K562 (cell line): ENCODE data around the gene LDAH. TPM values are rescaled to one million over a fixed set of nuclear protein-coding genes. Genes with fewer than 3 reads are reported as not detected.

Experiments used
- ATAC-seq: fragments of 200-7000 bp; cut with Tn5 transposase; 3 replicates; pipeline ENCODE4 v1.9.1; 2020; ENCODE audit warnings: moderate library complexity
- BruUV-seq: library from RNA; stranded (reverse); fragments of 400-500 nt; replicated peaks from 2 replicates; lab custom pipeline; 2021; lab: Mats Ljungman, UMichigan
- CTCF ChIA-PET: fragments of 300-600 bp; formaldehyde crosslinking; extraction: SDS; loops from one replicate; lab custom pipeline; 2021; ENCODE audit warnings: low intra/inter-chr PET ratio; lab: Yijun Ruan, JAX
- POLR2A ChIA-PET: fragments of 300-600, 350-650 bp; sonication (Branson Sonifier 250); formaldehyde crosslinking; extraction: SDS; loops from one replicate; lab custom pipeline; 2021; ENCODE audit warnings: antibody characterized with exemption, inconsistent platforms; lab: Yijun Ruan, JAX
- DNase-seq, 4 experiments: peaks; one replicate each; pipeline versions ENCODE4 v3.0.0 to v3.0.0-alpha.2; 2011 to 2018; ENCODE audit warnings: low spot score in 3 of 4, mixed read lengths in 3 of 4; ENCODE audit errors: extremely low read depth in 1 of 4
- FAIRE-seq: peaks from 2 replicates; lab custom pipeline; 2011; peaks lifted over from hg19 to GRCh38; lab: Jason Lieb, UNC
- H2AFZ ChIP-seq: 2 replicates; pipeline ENCODE4 v1.6.0; 2011; ENCODE audit warnings: low read depth, low read length, control low read depth, inconsistent platforms
- H3K27ac ChIP-seq: fragments of 200-600 bp; 3 replicates; pipeline ENCODE4 v1.8.0; 2011; ENCODE audit warnings: low read depth, mild to moderate bottlenecking, control low read depth, inconsistent platforms, low read length, moderate library complexity, mixed read lengths; ENCODE audit errors: extremely low read depth
- H3K27me3 ChIP-seq, 2 experiments: fragments of 300-600 bp in 1 of 2; 2 replicates in 1 of 2; 3 replicates in 1 of 2; pipeline versions ENCODE4 v1.6.0 to v1.8.0; 2011; ENCODE audit warnings: inconsistent platforms in 2 of 2, low read length in 2 of 2, mild to moderate bottlenecking in 1 of 2, mixed read lengths in 1 of 2, moderate library complexity in 1 of 2; ENCODE audit not compliant: control insufficient read depth in 2 of 2, insufficient read depth in 2 of 2
- H3K36me3 ChIP-seq: fragments of 300-600 bp; 3 replicates; pipeline ENCODE4 v1.8.0; 2011; ENCODE audit warnings: mild to moderate bottlenecking, low read length, inconsistent platforms; ENCODE audit not compliant: control insufficient read depth, insufficient read depth
- H3K4me1 ChIP-seq, 2 experiments: fragments of 200-600 bp in 1 of 2; replicated peaks in 1 of 2; 2 replicates in 1 of 2; 3 replicates in 1 of 2; pipeline versions ENCODE4 v1.5.1 to v1.8.0; 2011; ENCODE audit warnings: inconsistent platforms in 2 of 2, low read length in 2 of 2, mild to moderate bottlenecking in 1 of 2, mixed read lengths in 1 of 2, moderate library complexity in 1 of 2; ENCODE audit not compliant: control insufficient read depth in 2 of 2, insufficient read depth in 2 of 2
- H3K4me2 ChIP-seq: 2 replicates; pipeline ENCODE4 v1.6.1; 2011; ENCODE audit warnings: low read length, control low read depth, inconsistent platforms, mixed read lengths; ENCODE audit not compliant: insufficient read depth
- H3K4me3 ChIP-seq: fragments of 200-600 bp; sonication (generic), shearing (Covaris generic); 2 replicates; pipeline ENCODE4 v1.5.1; 2016; ENCODE audit warnings: control low read depth, inconsistent platforms
- H3K79me2 ChIP-seq: fragments of 200-600 bp; 3 replicates; pipeline ENCODE4 v1.8.0; 2011; ENCODE audit warnings: low read length, inconsistent platforms; ENCODE audit not compliant: control insufficient read depth, insufficient read depth
- H3K9ac ChIP-seq, 2 experiments: 2 replicates each; pipeline versions ENCODE4 v1.6.0 to v1.6.1; 2011; ENCODE audit warnings: low read depth in 2 of 2, low read length in 2 of 2, control low read depth in 1 of 2, inconsistent platforms in 1 of 2, mild to moderate bottlenecking in 1 of 2, mixed read lengths in 1 of 2; ENCODE audit not compliant: insufficient read depth in 1 of 2
- H3K9me1 ChIP-seq: one replicate; pipeline ENCODE4 v1.6.0; 2011; ENCODE audit warnings: inconsistent platforms, mild to moderate bottlenecking, low read length, moderate library complexity; ENCODE audit not compliant: control insufficient read depth, insufficient read depth
- H3K9me3 ChIP-seq: replicated peaks from 2 replicates; pipeline ENCODE4 v1.5.1; 2011; ENCODE audit warnings: low read depth, low read length, inconsistent platforms; ENCODE audit not compliant: control insufficient read depth, insufficient read depth
- H4K20me1 ChIP-seq: replicated peaks from 2 replicates; pipeline ENCODE4 v1.6.1; 2011; ENCODE audit warnings: low read length, inconsistent platforms, mixed read lengths; ENCODE audit not compliant: control insufficient read depth, insufficient read depth
- ARID4B ChIP-seq: sonication (generic); formaldehyde crosslinking; IDR thresholded peaks from 2 replicates; pipeline ENCODE4 v1.8.0; 2022; ENCODE audit warnings: mild to moderate bottlenecking, missing genetic modification reagents
- HCFC1 ChIP-seq: IDR thresholded peaks from 2 replicates; pipeline ENCODE4 v1.6.1; 2012; ENCODE audit warnings: low read depth, low read length, improper control_type of control experiment
- HNRNPUL1 ChIP-seq: fragments of 200-400 bp; formaldehyde crosslinking; IDR thresholded peaks from 2 replicates; pipeline ENCODE4 v1.6.1; 2017; ENCODE audit warnings: low read length
- HSF4 ChIP-seq: fragments of 250-450 bp; sonication (Bioruptor Pico); IDR thresholded peaks from 2 replicates; pipeline ENCODE4 v2.1.2; 2022; ENCODE audit warnings: mild to moderate bottlenecking, moderate library complexity, borderline replicate concordance
- NR2C2 ChIP-seq, 2 experiments: fragments of 200-800 bp in 1 of 2; sonication (Bioruptor generic) in 1 of 2; sonication (generic) in 1 of 2; formaldehyde crosslinking in 1 of 2; IDR thresholded peaks; 2 replicates each; pipeline versions ENCODE4 v1.6.1 to v1.8.0; 2016 to 2022; ENCODE audit warnings: mild to moderate bottlenecking in 1 of 2, missing compliant biosample characterization in 1 of 2, missing genetic modification characterization in 1 of 2, missing genetic modification reagents in 1 of 2
- PTRF ChIP-seq: fragments of 450-650 bp; IDR thresholded peaks from 2 replicates; pipeline ENCODE4 v1.6.1; 2016; ENCODE audit warnings: mild to moderate bottlenecking, missing genetic modification characterization, missing compliant biosample characterization
- SIRT6 ChIP-seq: IDR thresholded peaks from one replicate; pipeline ENCODE4 v1.6.1; 2012; ENCODE audit warnings: low read depth, mild to moderate bottlenecking, control low read depth, inconsistent platforms, low read length, moderate library complexity
- SMARCE1 ChIP-seq: fragments of 450-650 bp; IDR thresholded peaks from 2 replicates; pipeline ENCODE4 v1.7.1; 2016; ENCODE audit warnings: mild to moderate bottlenecking
- SNIP1 ChIP-seq: fragments of 450-650 bp; IDR thresholded peaks from 2 replicates; pipeline ENCODE4 v1.7.1; 2017; ENCODE audit warnings: low read depth, mild to moderate bottlenecking
- ZBTB34 ChIP-seq: fragments of 250-450 bp; sonication (Bioruptor Pico); IDR thresholded peaks from 2 replicates; pipeline ENCODE4 v1.8.0; 2021; ENCODE audit warnings: mild to moderate bottlenecking, moderate library complexity
- ZNF133 ChIP-seq: fragments of 250-450 bp; sonication (Bioruptor Pico); IDR thresholded peaks from 2 replicates; pipeline ENCODE4 v1.4.0; 2020; ENCODE audit warnings: mild to moderate bottlenecking
- ZNF232 ChIP-seq: sonication (generic); formaldehyde crosslinking; IDR thresholded peaks from 2 replicates; pipeline ENCODE4 v1.8.0; 2022; ENCODE audit warnings: mild to moderate bottlenecking, missing genetic modification reagents
- ZNF717 ChIP-seq: fragments of 250-450 bp; sonication (Bioruptor Pico); IDR thresholded peaks from 2 replicates; pipeline ENCODE4 v1.5.0; 2021
- ZSCAN29 ChIP-seq: fragments of 450-650 bp; IDR thresholded peaks from 2 replicates; pipeline ENCODE4 v1.6.1; 2017
- WGBS: fragments of 100-300 bp; shearing (Covaris generic); methylation state at CpG from one replicate; pipeline ENCODE4 v1.1.6; 2016; ENCODE audit warnings: low coverage, mixed read lengths; ENCODE audit not compliant: insufficient coverage; ENCODE audit errors: missing lambda C conversion rate; 5-methylcytosine and 5-hydroxymethylcytosine counted together
- in situ Hi-C: fragments of 300-500 bp; cut with MboI; formaldehyde crosslinking; loops from 4 replicates; pipeline ENCODE4 v1.15.0; 2018; ENCODE audit warnings: inconsistent platforms, mixed read lengths
- intact Hi-C: fragments of 100-400 bp; cut with micrococcal nuclease; formaldehyde crosslinking; loops from 2 replicates; pipeline ENCODE4 v1.14.2; 2022
- polyA plus RNA-seq, 8 experiments: library from polyadenylated mRNA; depleted of rRNA in 4 of 8; stranded (reverse) in 5 of 8; unstranded in 3 of 8; fragments of >200 nt; fragmentation: Nextera tagmentation in 2 of 8; fragmentation: Illumina TruSeq in 1 of 8; extraction: Ambion mirVana in 2 of 8; extraction: Trizol in 1 of 8; gene quantifications; 2 replicates each; pipeline versions ENCODE4 v1.2.1 to v1.2.3, GENCODE V29; 2011 to 2014; ENCODE audit warnings: inconsistent platforms in 1 of 8, missing spikeins in 1 of 8
- total RNA-seq, 7 experiments: library from RNA; depleted of rRNA in 6 of 7; stranded (reverse); fragments of >200 nt in 6 of 7; fragmentation: Illumina TruSeq in 2 of 7; extraction: Trizol in 2 of 7; gene quantifications; 2 replicates each; pipeline versions ENCODE4 v1.2.1 to v1.2.3, GENCODE V29; 2011 to 2021; ENCODE audit warnings: low replicate concordance in 1 of 7
- TF ChIP-seq, protein P1 (sequence below): fragments of 450-650 bp; IDR thresholded peaks from one replicate; pipeline ENCODE4 v1.6.1; 2018; ENCODE audit warnings: mild to moderate bottlenecking, moderate library complexity; ENCODE audit not compliant: partially characterized antibody
- TF ChIP-seq, protein P2 (sequence below): fragments of 250-450 bp; sonication (Bioruptor Pico); IDR thresholded peaks from 2 replicates; pipeline ENCODE4 v1.5.0; 2021

The LDAH gene
- total and polyA plus RNA-seq, 9 of the 15 experiments (the other 6 are each of a cell fraction or from before 2014, with no cell fraction given): 22.3 to 60.1 (median 40.0) TPM

DNA sequence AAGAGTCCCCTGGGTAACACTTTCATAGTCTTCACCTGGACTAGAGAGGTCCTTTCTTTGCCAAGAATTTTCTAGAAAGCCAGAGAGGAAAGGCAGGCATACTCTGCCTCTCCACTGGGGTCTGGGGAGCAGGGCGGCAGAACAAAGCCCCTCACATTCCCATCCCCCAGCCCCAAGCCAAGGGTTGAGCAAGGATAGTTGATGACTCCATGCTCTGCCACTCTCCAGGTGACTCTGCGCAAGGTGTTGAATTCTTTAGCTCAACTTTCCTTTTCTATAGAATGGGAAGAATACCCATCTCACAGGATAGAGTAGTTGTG, 158.9 kb downstream of the LDAH start:
- H3K9me3 ChIP-seq: no peaks in the 10 kb centered on the region
- POLR2A ChIA-PET: no interaction called here
- peaks cover 34 to 61% of the 10 kb centered on the region in 2 experiments; a peak in 4 of 5 replicates for H3K27me3 ChIP-seq
- no peak overlapping the region for H3K4me3 ChIP-seq
- intact Hi-C loops (loop anchor here (5.0 to 10.0 kb wide), 4 partner anchors 121 to 651 kb away; no protein-coding TSS in a partner anchor), in situ Hi-C loops (loop anchor here (25.0 kb wide), 1 partner anchor 598 kb away; no protein-coding TSS in a partner anchor)
- no peak for TF ChIP-seq ZSCAN29
- no peak for TF ChIP-seq ZNF133 (CRISPR knock-in tag)
- no peak for TF ChIP-seq HNRNPUL1
- TF ChIP-seq, protein P1, sequence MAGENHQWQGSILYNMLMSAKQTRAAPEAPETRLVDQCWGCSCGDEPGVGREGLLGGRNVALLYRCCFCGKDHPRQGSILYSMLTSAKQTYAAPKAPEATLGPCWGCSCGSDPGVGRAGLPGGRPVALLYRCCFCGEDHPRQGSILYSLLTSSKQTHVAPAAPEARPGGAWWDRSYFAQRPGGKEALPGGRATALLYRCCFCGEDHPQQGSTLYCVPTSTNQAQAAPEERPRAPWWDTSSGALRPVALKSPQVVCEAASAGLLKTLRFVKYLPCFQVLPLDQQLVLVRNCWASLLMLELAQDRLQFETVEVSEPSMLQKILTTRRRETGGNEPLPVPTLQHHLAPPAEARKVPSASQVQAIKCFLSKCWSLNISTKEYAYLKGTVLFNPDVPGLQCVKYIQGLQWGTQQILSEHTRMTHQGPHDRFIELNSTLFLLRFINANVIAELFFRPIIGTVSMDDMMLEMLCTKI: no peak
- TF ChIP-seq, protein P2, sequence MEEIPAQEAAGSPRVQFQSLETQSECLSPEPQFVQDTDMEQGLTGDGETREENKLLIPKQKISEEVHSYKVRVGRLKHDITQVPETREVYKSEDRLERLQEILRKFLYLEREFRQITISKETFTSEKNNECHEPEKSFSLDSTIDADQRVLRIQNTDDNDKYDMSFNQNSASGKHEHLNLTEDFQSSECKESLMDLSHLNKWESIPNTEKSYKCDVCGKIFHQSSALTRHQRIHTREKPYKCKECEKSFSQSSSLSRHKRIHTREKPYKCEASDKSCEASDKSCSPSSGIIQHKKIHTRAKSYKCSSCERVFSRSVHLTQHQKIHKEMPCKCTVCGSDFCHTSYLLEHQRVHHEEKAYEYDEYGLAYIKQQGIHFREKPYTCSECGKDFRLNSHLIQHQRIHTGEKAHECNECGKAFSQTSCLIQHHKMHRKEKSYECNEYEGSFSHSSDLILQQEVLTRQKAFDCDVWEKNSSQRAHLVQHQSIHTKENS: no peak
- TF ChIP-seq SIRT6: no peak
- TF ChIP-seq ZNF717 (CRISPR knock-in tag): no peak
- no peak for TF ChIP-seq HCFC1
- TF ChIP-seq ZBTB34 (CRISPR knock-in tag): no peak
- no peak for TF ChIP-seq SNIP1
- no peak for TF ChIP-seq ZNF232 (CRISPR knock-in tag)
- no peak for TF ChIP-seq SMARCE1
- TF ChIP-seq ARID4B (CRISPR knock-in tag): no peak
- TF ChIP-seq NR2C2 (CRISPR knock-in tag; IDR thresholded peaks at IDR 0.05): no peak
- TF ChIP-seq NR2C2 (tag; IDR thresholded peaks at IDR 0.05): no peak
- no peak for TF ChIP-seq PTRF (tag)
- no peak for TF ChIP-seq HSF4 (CRISPR knock-in tag)
- BruUV-seq: no TSS peak
- H3K9me1 ChIP-seq: no peaks in the 10 kb centered on the region
- H4K20me1 ChIP-seq: peaks cover 4% of the 10 kb centered on the region; the same call in 1 of the 2 replicates
- H3K9ac ChIP-seq: no peak overlapping the region
- no peak for ATAC-seq
- H3K4me1 ChIP-seq: peaks cover 0 to 19% of the 10 kb centered on the region in 2 experiments; a peak in 2 of 5 replicates
- H3K4me2 ChIP-seq: no peak overlapping the region
- H3K79me2 ChIP-seq: no peaks in the 10 kb centered on the region
- FAIRE-seq: no peak
- CTCF ChIA-PET: no interaction called here
- no peak for DNase-seq
- H3K27ac ChIP-seq: no peak overlapping the region
- WGBS: 0% methylated on average over 2 of the region's 2 CpGs
- H2AFZ ChIP-seq: no peak overlapping the region
- H3K36me3 ChIP-seq: no peaks in the 10 kb centered on the region
